ENCODE measurements around the gene BTRC. TPM values are rescaled to one million over a fixed set of nuclear protein-coding genes. Genes with fewer than 3 reads are reported as not detected.
"Not testable (repeated sequence)": the region's sequence is repeated elsewhere in the genome, so short reads cannot be mapped to it uniquely, and the experiment has no call there.

BTRC gene
- 10 to 100 TPM; 13.5 to 15.2 TPM for total RNA-seq

- ATAC-seq (ENCODE audit: low read depth) (peak; percentile 98), DNase-seq (peak; percentile 96)
- Mint-ChIP-seq H3K27me3 (peaks cover 14% of the 10 kb centered on the region), H3K9me3 (peaks cover 1% of the 10 kb centered on the region), H3K36me3 (peaks cover 6% of the 10 kb centered on the region), H3K27ac (peak within 1 kb of the TSS; percentile 97), H3K4me1 (peaks cover 15% of the 10 kb centered on the region), H3K4me3 (peak within 1 kb of the TSS; percentile 97)
- POLR2A ChIA-PET = no interaction called here
Observed at GRCh38 chr10:101353692-101354327, at the start of gene BTRC. BTRC (plus strand) TSS chr10:101354165; CDS start chr10:101354181, 16 bp downstream.

DNA sequence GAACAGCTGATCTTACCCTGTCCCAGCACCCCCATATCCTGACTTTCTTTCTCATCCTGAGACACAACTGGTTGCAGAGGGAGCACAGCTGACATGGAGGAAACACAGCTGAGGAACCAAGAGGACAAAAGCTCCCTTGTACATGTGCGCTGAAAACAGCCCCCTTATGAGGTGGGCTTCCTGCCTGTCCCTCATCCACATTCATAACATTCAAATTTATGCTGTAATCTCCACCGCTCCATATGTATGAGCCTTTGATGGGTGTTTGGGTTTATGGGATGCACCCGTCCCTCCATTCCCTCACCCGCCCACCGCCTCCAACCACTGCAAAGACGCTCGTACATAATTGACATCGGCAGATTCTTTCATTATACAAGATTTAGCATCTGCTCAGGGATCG lies 49.6 kb upstream of the BTRC start:
- DNase-seq (no peak), ATAC-seq (ENCODE audit: low read depth) (no peak)
- POLR2A ChIA-PET = no interaction called here
- Mint-ChIP-seq H3K27ac (no peak overlapping the region), H3K27me3 (peaks cover 25% of the 10 kb centered on the region), H3K36me3 (no peaks in the 10 kb centered on the region), H3K4me3 (no peak overlapping the region), H3K9me3 (no peaks in the 10 kb centered on the region), H3K4me1 (no peaks in the 10 kb centered on the region)

DNA sequence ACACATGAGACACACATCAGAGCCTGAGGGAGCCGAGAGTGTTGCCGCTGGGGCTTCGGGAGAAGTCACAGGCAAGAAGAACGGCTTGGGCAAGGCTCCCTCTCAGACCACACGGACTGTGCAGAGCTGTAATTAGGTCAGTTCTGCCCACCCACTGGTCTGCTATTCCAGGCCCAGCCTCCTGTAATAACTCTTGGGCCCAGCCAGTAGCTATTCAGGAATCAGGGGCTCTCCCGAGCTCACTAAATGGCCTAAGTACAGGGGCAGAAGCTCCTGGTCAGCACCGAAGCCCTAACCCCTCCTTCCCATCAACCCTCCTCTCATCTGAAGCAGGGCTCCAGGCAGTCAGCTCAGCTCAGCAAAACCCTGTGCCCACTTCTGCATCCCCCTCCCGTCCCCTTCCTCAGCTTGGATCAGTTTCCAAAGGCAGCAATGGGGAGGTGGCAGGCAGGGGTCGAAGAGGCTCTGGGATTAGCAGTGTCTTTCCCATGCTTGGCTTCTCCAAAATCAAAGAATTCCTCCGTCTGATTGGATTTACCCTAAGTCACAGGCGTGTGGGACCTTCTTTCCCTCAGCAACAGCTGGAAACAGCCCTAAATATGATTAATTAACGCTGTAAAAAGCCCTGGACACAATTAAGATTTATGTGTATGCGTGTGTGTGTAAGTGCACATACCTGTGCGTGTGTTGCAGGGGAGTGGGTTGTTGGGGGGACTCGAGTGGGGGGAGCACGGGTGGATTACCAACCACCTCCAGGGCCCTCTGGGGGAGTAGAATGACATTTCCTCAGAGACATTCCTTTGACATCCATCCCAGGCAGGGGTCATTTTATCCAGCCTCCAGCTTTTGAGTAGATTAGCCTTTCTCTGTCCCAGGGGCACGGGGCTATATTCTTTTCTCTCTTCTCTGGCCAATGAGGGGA lies 48.4 kb upstream of the BTRC start:
- no peak for ATAC-seq (ENCODE audit: low read depth)
- Mint-ChIP-seq H3K9me3 (no peaks in the 10 kb centered on the region), H3K4me1 (peaks cover 2% of the 10 kb centered on the region), H3K36me3 (no peaks in the 10 kb centered on the region), H3K4me3 (no peak overlapping the region), H3K27me3 (peaks cover 31% of the 10 kb centered on the region), H3K27ac (no peak overlapping the region)
- no peak for DNase-seq
- POLR2A ChIA-PET = no interaction called here

GRCh38 chr10:101308051-101308450 lies 45.9 kb upstream of the BTRC start:
- Mint-ChIP-seq H3K4me1 (peaks cover 6% of the 10 kb centered on the region), H3K36me3 (no peaks in the 10 kb centered on the region), H3K27me3 (peaks cover 47% of the 10 kb centered on the region), H3K4me3 (no peak overlapping the region), H3K9me3 (no peaks in the 10 kb centered on the region), H3K27ac (no peak overlapping the region)
- ATAC-seq (ENCODE audit: low read depth) = no peak
- DNase-seq = no peak
- POLR2A ChIA-PET = no interaction called here

- ATAC-seq (ENCODE audit: low read depth) (no peak), DNase-seq (no peak)
- H3K27me3 Mint-ChIP-seq = peaks cover 51% of the 10 kb centered on the region
- H3K27ac Mint-ChIP-seq = peak overlapping the region; percentile 63
- H3K4me1 Mint-ChIP-seq = peaks cover 6% of the 10 kb centered on the region
- H3K36me3 Mint-ChIP-seq = no peaks in the 10 kb centered on the region
- H3K9me3 Mint-ChIP-seq = no peaks in the 10 kb centered on the region
- POLR2A ChIA-PET = no interaction called here
- peak overlapping the region; percentile 69 for H3K4me3 Mint-ChIP-seq
Observed at GRCh38 chr10:101310529-101311184, 43.3 kb upstream of the BTRC start.

GRCh38 chr10:101311185-101312066 lies 42.5 kb upstream of the BTRC start:
- Mint-ChIP-seq H3K4me3 (peak overlapping the region; percentile 69), H3K27me3 (peaks cover 47% of the 10 kb centered on the region), H3K4me1 (peaks cover 6% of the 10 kb centered on the region), H3K36me3 (no peaks in the 10 kb centered on the region), H3K9me3 (no peaks in the 10 kb centered on the region), H3K27ac (peak overlapping the region; percentile 63)
- no peak for DNase-seq
- no peak for ATAC-seq (ENCODE audit: low read depth)
- POLR2A ChIA-PET = no interaction called here

DNA sequence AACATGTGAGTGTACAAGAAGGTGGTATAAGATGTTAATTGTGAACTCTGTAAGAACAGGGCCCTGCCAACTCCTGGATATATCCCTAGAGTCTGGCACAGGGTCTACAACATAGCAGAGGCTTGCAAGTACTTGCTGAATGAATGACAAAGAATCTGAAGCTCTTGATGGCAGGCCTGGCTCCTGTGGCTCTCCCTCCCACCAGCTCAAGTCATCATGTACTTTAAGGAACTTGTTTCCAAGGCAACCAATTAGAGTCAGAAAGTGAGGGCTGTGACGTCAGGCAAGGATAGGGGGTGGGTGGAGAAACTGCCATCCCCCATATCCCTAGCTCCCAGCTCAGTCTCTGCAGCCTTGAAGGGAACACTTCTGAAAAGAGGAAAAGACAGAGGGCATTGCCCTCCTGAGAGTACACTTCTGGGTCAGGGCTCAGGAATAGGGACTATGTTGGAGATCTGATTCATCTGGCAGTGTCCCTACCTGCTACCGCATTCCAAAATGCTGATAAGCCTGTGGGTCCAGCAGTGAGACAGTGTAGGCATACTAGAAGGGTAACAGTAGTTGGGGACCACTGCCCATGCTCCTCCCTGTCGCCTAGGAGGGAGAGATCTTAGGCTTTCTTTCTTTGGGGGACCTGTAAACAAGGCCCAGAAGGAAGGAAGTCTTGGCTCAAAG lies 34.6 kb upstream of the BTRC start:
- H3K27me3 Mint-ChIP-seq = peaks cover 14% of the 10 kb centered on the region
- H3K4me3 Mint-ChIP-seq = no peak overlapping the region
- ATAC-seq (ENCODE audit: low read depth) = no peak
- no peaks in the 10 kb centered on the region for H3K9me3 Mint-ChIP-seq
- POLR2A ChIA-PET = no interaction called here
- no peaks in the 10 kb centered on the region for H3K4me1 Mint-ChIP-seq
- no peak overlapping the region for H3K27ac Mint-ChIP-seq
- DNase-seq = no peak
- H3K36me3 Mint-ChIP-seq = no peaks in the 10 kb centered on the region

DNA sequence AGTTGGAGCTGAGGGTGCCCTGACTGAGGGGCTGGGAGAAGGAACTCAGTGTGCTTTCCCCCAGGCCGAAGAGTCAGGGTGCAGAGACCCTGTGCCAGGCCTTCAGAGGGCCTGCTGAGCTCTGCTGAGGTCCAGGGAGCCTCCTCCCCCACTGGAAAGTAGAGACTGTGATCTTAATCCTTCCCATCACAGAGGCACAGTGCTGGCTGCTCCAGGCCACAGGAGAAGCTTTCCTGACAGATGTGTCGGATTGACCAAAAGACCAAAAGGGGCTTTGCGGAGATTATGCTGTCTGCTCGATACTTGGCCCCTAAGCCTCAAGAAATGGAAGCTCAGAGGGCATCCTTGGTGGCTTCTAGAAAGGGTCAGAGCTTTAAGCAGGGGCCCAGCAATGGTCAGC lies 32.9 kb upstream of the BTRC start:
- Mint-ChIP-seq H3K4me1 (no peaks in the 10 kb centered on the region), H3K27ac (no peak overlapping the region), H3K9me3 (no peaks in the 10 kb centered on the region), H3K4me3 (no peak overlapping the region), H3K27me3 (peaks cover 17% of the 10 kb centered on the region), H3K36me3 (no peaks in the 10 kb centered on the region)
- DNase-seq (no peak), ATAC-seq (ENCODE audit: low read depth) (no peak)
- POLR2A ChIA-PET = no interaction called here

DNA sequence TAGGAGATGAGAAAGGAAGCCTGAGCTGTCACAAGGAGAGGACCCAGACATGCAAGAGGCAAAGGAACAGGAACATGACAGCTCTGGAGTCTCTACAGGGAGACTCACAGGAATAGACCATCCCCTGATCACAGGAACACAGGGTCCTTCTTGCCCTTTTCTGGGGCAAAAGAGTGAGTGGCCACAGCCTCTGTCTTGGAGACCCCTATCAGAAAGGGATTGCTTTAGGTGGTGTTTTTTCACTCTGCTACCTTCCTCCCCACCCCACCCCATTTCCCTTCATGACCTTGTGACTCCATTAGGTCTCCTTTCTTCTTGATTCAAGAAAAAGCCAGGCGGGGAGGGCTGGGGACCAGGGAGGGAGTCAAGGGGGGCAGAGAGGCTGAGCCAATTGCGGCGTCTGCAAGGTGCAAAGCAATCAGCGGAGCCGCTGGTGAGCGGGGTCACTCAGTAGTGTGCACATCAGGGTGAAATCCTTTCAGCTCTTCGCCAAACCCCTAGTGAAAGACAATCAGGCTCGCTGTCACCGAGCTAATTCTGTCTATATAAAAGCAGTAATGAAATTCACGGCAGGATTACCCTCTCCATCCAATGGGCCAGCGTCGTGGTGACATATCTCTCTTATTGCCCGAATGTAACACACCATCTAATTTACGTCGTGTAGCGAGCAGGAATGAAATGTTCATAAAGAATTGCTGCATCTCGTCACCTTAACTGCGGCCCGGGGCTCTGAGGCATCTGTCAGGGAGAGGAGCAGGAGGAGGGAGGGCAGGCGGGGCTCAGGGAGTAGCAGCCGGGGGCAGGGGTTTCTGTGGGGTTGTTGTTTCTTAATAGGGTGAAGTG lies 31.5 kb upstream of the BTRC start:
- no peak for ATAC-seq (ENCODE audit: low read depth)
- H3K27me3 Mint-ChIP-seq = peaks cover 15% of the 10 kb centered on the region

GRCh38 chr10:101323495-101323894 lies 30.5 kb upstream of the BTRC start:
- POLR2A ChIA-PET = no interaction called here
- H3K4me3 Mint-ChIP-seq = no peak overlapping the region
- H3K27me3 Mint-ChIP-seq = peaks cover 12% of the 10 kb centered on the region
- no peaks in the 10 kb centered on the region for H3K4me1 Mint-ChIP-seq
- H3K9me3 Mint-ChIP-seq = no peaks in the 10 kb centered on the region
- ATAC-seq (ENCODE audit: low read depth) (no peak), DNase-seq (no peak)
- H3K36me3 Mint-ChIP-seq = no peaks in the 10 kb centered on the region
- H3K27ac Mint-ChIP-seq = no peak overlapping the region

More for the DNA sequence above, 31.5 kb upstream of the BTRC start:
- Mint-ChIP-seq H3K27ac (no peak overlapping the region), H3K36me3 (no peaks in the 10 kb centered on the region), H3K9me3 (no peaks in the 10 kb centered on the region), H3K4me1 (no peaks in the 10 kb centered on the region), H3K4me3 (no peak overlapping the region)
- POLR2A ChIA-PET = no interaction called here
- DNase-seq = no peak

DNA sequence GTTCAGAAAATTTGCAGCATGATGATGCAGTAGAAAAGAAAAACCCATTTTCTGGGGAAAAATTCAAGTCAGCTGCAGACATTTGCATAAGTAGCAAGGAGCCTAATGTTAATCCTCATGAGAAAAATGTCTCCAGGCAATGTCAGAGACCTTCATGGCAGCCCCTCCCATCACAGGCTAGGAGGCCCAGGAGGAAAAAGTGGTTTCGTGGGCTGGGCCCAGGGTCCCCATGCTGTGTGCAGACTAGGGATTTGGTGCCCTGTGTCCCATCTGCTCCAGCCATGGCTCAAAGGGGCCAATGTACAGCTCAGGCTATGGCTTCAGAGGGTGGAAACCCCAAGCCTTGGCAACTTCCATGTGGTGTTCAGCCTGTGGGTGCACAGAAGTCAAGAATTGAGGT lies 26.5 kb upstream of the BTRC start:
- H3K36me3 Mint-ChIP-seq; H3K27ac Mint-ChIP-seq; H3K4me1 Mint-ChIP-seq; H3K4me3 Mint-ChIP-seq; POLR2A ChIA-PET; DNase-seq; H3K9me3 Mint-ChIP-seq; ATAC-seq (ENCODE audit: low read depth): not testable (repeated sequence)
- peaks cover 23% of the 10 kb centered on the region for H3K27me3 Mint-ChIP-seq
